GM21447 (cell line): ENCODE data around the gene CC2D1A.

ENCODE experiments used
- ATAC-seq: cut with Tn5 transposase; IDR thresholded peaks from one replicate; pipeline ENCODE4 v1.9.1; 2021; ENCODE audit not compliant: unreplicated experiment

The CC2D1A gene

DNA sequence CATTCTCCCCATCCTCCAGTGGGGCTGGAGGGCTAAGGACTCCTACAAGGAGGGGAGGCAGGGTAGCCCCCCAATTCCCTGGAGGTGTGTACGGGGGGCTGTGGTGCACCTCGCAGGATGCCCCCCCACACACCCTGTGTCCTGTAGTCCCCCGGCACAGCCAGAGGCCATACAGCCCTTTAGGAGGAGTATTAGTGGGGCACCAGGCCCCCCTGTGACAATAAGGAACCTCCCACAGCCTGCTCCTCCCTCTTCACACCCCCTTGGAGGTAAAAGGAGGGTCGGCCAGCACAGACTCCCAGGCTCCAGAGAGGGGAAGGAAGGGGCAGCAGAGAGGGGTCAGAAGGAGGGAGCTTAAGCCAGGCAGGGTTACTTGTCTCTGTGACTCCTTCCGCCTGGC lies 29.2 kb upstream of the CC2D1A start, which contains the start of gene NANOS3:
NANOS3 (plus strand) TSS at position 301 of the 400 bp plus-strand sequence. CDS start 115 bp downstream, outside the sequence.
- no peak for ATAC-seq

DNA sequence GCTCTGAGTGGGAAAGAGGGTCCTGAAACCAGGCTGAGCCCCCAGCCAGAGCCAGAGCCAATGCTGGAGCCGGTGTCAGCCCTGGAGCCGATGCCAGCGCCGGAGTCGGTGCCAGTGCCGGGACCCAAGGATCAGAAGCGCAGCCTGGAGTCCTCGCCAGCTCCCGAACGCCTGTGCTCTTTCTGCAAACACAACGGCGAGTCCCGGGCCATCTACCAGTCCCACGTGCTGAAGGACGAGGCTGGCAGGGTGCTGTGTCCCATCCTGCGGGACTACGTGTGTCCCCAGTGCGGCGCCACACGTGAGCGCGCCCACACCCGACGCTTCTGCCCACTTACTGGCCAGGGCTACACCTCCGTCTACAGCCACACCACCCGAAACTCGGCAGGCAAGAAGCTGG lies 28.7 kb upstream of the CC2D1A start:
- ATAC-seq: no peak

DNA sequence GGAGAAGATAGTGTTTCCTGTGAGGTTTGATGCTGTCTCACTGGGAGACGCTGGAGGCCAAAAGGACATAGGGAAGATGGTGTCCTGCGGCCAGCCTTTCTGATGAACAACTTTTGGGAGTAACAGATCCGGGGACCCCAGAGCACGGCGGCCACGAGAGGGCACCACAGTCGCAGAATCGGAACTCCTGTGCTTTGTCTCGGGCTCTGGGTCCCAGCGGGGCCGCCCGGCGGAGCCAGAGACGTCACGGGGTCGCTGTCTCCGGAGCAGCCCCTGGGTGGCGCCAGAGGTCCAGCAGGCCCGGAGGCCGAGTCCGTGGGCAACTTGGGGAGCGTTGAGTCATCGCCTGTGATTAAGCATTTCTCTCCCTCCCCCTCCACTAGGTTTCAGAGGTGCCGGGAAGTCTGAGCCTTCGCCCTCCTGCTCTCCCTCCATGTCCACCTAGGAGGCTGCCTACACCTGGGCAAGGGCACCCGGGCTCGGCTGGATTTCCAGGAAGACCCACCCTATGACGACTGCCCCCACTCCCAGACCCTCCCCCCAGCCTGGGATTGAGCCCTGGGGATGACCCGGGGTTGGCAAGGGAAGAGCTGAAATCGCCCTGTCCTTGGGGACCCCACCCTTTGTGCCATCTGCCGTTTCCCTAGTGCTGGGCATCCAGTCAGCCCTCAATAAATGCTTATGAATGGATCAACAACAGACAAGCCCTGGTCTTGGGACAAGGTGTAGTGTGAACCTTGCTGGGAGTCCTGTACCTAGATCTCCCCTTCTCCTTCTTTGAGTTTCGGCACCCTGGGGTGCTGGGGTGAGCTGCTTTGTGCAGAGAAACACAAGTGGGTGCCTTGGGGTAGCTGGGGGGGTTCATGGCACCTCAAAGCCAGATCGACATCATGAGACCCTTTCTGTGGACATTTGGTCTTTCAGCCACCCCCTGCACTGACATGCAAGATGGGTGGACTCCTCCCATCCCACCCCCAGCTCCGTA lies 25.6 kb upstream of the CC2D1A start:
- ATAC-seq: no peak

DNA sequence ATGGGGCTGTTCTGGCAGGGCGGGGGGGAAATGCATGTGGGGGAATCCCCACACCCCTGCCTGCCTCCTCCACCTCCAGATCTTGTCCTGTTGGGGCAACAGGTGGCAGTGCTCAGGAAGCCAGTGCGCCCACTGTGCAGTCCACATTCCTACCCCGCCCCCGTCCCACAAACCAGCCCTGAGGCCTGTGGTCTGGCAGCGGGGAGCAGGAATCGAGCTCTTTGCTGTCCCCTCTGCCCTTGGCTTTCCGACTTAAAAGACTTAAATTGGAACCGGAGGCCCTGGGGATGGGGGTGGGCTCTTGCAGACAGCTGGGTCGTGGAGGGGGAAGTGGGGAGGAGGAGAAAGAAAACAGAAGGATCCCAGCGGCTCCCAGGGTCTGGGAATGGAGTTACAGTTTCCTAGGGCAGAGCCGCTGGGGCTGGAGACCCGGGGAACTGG lies 24.7 kb upstream of the CC2D1A start:
- no peak for ATAC-seq

DNA sequence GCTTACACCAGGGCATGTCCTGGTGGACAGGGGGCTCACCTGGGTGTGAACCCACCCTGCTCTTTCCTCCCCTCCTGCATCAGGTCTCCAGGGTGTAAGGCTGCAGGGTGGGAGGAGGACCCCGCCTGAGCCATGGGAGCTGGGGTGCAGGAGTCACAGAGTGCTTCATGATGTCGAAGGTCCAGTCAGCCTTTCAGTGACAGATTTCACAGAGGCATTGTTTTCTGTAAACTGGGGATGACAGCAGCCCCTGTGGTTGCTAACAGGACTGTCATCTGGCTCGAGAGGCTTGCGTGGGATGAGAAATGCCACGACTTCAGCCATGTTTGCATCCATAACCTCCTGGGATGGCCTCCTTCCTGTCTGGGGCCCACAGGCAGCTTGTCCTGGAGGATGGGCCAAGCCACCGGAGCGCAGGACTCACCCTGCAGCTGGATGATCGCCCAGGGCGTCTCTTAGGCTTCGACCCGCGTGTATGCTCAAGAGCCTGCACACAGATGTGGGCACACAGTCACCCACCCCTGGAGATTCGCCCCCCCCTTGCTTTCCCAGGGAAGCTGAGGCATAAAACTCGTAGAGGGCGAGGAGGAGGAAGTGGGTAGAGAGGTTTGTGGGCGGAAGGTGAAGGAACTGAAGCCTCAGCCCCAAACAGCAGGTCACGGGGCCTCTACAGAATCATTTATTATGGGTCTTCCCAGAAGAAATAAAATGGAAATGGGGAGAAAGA lies 24.1 kb upstream of the CC2D1A start:
- no peak for ATAC-seq

DNA sequence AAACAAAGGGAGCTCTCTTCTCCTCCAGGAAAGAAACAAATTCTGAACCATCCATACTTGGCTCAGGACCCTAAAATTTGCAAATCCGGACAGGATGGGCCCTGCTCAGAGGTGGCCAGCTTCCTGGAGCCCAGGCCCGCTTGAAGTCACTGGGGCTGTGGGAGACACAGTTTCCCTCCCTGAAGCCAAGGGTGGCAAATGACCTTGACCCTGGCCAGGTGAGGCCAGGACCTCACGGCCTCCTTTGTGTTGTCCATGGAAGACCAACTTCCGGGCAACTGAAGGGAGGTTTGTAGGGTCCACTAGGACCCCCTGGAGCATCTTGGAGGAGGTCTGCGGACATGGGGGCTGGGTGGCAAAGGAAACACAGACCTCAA lies 23.6 kb upstream of the CC2D1A start:
- ATAC-seq: no peak

DNA sequence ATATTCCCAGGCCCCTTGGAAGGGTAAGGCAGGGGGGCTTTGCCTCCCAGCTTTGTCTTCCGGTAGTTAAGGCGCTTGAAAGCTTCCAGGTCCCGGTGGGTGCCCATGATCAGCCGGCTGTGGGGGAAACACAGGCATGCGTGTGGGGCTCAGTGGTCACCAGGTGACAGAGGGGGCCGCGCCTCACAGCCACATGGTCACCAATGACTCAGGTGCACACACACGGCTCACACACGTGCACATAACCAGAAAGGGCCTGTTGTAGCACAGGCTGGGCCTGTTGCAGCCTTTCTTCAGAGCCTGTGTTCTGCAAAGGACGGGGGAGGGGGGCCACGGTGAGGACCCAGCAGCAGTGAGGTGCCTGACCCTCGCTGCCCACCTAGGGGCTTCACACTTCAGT lies 23.2 kb upstream of the CC2D1A start:
- no peak for ATAC-seq

DNA sequence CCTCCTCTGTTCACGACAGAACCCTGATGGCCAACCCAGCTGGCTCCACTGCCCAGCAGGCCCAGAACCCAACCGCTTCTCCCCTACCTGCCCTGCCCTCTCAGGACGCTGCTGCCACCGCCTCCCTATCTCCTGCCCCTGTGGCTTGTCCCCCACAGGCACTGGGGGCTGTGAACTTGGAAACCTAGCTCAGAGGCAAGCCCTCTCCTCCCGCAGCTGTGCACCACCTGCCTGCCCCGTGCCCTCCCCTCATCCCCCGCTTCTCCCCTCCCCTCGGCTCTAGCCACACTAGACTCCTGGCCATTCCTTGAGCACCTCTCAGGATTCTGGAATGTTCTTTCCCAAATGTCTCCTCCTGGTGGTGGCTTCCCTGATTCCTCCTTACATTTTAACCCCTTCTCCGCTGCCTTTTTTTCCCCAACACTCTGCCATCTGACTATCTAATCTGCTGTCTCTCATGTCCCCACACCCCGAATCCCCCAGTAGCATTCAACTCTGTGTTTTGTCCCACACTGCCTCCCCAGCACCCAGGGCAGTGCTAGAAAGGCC lies 22.4 kb upstream of the CC2D1A start:
- no peak for ATAC-seq

DNA sequence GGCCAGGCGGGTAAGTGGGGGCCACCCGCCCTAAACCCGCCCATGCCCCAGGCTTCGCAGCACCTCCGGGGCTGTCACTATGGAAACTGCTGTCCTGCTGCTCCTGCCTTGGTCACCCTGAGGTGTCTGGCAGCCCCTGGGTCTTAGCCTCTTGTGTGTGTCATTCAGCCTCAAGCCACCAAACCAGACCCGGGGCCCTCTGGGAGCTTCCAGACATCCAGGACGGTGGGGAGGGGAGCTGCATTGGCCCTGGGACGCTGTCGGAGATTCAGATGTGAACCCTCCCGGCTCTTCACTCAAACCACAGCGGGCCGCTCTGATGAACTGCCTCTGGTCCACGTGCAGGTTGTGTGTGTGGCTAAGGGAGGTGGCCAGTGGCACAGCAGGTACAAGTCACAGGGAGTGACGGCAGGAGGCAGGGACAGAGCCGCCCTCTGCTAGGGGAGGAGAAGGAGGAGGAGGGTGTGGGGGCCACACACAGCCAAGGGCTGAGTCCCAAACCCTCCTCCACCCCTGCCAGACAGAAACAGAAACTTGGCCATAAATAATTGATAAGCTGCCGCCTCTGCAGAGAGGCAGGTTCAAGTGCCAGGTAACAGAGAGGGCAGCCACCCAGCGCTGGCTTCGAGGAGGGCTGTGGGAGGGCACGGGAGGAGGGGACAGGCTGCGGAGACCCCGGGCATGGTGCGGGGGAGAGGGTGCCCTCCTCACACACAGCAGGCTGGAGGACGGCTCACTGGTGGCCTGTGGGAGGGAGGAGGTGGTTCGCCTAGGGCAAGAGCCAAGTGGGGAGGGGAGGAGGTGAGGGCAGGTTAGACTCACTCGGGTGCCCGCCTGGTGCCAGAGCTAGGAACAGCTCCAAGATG lies 21.0 kb upstream of the CC2D1A start:
- no peak for ATAC-seq

DNA sequence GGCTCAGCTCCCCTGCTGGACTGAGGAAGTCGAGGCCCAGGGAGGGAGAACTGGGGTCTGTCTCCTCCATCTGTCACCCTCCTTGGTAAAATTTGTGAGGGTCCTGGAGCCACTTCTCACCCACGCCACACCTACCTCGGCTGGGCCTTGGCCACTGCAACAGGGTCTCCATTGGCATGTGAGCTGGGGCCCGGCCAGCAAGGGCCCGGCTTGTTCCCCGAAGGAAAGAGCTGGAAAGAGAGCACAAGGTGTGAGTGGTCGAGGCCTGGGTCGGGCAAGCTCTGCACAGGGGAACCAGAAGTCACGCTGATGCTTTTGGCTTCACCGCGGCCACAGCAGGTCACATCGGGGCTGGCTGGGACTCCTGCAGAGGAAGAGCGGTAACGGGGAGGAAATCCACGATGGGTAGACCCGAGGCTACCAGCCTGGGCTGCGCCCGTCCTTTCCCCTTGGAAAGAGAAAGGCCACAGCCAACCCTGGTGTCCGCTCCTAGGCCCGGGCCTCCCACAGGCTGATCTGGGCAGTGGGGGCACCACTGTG lies 20.1 kb upstream of the CC2D1A start:
- ATAC-seq: no peak

DNA sequence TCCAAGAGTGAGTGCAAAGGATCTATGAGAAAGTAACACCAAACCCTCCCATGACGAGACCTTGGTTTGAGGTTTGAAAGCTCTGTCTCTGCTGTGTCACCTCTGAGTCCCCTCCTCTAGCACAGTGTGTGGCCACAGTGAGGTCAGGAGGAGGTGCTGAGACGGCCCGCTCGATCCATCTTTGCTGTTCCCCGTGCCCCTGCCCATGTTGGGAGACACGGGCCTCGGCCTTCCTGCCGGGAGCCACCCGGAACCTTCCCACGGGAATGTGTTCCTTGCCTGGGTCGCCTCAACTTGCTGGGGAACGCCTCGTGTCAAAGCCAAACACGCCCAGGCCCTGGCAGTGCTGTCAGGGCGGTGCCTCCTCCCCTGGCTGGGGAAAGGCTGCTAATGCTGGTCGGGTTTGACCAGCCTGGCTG lies 19.0 kb upstream of the CC2D1A start:
- no peak for ATAC-seq

DNA sequence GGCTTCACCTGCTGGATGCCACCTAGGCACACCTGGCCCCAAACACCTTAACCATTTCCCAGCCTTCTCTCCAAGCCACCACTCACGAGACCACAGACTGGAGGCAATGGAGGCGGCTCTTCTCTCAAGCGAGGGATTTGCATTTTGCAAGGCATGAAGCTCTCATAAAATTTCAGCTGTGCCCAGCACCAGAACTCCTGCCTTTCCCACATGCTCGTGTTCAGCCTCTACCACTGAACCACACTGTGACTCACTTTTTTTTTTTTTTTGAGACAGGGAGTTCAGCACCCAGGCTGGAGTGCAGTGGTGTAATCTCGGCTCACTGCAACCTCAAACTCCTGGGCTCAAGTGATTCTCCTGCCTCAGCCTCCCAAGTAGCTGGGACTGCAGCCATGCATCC lies 18.5 kb upstream of the CC2D1A start:
- ATAC-seq: no peak

DNA sequence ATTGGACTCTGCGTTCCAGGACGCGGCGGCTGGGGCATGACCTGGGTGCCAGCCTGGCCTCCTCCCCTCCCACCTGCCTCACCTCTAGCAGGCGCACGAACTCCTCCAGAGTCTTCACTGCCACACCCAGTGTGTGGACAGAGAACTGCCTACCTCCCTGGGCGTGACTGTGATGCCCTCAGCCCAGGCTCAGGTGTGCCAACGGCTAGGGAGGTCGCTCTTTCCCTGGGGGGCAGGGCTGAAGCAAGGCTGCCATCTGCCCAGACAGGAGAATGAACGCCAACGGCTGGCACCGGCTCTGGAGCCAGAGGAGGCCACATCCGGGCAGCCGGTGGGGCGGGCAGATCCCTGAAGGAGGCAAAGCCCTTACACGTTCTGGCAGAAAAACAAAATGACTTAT lies 17.7 kb upstream of the CC2D1A start:
- ATAC-seq: no peak

DNA sequence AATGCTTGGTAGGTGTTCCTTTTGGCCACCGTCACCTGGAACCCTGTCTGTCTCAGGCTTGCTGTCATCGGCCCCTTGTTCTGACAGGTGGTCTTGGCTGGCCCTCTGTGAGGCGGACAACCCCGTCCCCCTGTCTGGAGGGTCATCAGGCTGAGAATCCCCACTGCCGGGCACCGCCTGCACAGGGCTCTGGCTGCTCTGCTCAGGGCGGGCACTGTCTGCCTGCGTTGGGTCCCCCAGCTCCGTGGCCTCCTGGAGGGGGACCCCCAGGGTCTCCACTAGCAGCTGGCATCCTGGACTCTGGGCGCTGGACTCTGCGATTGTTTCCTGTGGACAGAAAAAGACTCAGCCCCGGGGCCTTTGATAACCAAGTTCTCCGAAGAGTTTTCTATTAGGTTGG lies 15.9 kb upstream of the CC2D1A start:
- no peak for ATAC-seq

DNA sequence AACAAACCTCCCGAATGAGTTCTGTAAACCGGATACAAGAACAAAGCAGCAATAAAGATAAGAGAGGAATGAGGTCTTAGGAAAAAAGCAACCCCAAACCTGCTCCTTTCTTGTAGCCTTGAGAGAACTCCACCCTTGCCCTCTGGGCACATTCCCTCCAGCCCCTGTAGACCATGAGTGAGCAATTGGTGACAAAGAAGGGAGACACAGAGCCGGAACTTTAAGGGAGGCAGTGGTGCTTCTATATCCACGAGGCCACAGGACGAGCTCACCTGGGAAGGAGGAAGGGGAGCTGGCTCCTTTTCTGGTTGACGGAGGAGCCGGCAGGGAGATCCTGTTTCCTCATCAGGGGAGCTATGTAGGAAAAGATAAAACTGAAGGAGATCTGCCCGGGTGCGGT lies 13.1 kb upstream of the CC2D1A start:
- ATAC-seq: no peak

DNA sequence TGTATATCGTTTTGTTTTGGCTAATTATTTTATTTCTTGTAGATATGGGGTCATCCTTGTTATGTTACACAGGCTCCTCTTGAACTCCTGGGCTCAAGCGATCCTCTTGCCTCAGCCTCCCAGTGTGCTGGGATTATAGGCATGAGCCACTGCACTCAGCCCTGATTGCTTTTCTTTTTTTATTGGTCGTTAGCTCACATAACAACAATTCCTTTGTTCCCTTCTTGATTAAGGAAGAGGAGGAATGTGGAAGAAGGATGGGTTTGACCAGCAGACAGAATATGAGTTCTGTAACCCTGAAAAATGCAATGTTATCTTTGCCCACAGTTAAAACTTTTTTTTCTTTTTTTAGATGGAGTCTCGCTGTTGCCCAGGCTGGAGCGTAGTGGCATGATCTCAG lies 11.4 kb upstream of the CC2D1A start:
- ATAC-seq: no peak

DNA sequence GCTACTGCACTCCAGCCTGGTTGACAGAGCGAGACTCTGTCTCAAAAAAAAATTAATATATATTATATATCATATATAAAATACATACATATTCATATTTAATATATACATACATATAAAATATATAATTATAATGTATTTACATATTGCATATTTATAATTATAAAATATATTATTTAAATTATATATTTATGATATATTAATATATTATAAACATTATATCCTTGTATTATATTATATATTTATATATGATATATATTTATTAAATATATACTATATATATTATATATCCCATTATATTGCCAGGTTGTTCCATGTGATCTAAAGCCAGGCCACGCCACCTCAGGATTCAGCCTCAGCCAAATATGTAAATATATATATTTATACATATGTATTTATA lies 9.8 kb upstream of the CC2D1A start:
- no peak for ATAC-seq

DNA sequence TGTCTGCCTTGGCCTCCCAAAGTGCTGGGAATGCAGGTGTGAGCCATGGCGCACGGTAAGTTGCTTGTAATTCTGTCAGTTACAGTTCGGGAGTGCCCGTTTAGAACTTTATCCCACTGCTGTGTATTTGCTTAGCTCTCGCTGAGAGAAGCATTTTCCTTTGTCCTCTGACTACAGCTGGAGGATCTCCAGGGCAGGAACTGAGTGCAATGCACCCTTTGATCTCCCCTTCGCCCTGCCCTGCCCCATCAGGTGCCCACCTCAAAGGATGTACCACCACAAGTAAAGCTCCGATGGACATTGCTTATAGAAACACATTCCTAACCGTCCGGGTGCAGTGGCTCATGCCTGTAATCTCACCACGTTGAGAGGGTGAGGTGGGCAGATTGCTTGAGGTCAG lies 6.6 kb upstream of the CC2D1A start:
- no peak for ATAC-seq

DNA sequence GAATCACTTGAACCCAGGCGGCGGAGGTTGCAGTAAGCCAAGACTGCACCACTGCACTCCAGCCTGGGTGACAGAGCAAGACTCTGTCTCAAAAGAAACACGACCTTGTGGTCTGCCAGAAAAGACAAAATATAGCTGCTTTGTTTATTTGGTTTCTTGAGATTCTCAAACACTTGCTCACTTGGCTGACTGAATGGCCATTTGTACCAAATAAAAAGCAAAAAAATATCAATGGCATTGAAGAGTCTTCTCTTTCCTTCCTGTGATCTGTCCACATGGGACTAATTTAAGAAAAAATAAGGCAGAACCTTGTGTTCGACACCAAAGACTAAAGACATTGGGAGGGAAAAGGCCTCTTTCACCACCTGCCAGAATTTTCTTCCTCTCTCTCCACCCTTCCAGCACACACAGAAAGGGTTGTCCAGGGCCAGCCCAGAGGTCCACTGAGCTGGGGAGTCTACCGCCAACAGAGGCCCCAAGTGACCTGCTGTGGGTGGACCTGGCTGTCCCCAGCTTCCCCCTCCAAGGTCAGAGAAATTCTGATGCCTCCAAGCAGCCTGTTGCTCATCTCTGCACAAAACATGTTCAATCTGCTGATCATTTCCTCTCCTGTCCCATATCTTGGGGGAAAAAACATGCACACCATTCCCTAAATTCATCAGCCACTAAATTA lies 6.0 kb upstream of the CC2D1A start:
- ATAC-seq: no peak

DNA sequence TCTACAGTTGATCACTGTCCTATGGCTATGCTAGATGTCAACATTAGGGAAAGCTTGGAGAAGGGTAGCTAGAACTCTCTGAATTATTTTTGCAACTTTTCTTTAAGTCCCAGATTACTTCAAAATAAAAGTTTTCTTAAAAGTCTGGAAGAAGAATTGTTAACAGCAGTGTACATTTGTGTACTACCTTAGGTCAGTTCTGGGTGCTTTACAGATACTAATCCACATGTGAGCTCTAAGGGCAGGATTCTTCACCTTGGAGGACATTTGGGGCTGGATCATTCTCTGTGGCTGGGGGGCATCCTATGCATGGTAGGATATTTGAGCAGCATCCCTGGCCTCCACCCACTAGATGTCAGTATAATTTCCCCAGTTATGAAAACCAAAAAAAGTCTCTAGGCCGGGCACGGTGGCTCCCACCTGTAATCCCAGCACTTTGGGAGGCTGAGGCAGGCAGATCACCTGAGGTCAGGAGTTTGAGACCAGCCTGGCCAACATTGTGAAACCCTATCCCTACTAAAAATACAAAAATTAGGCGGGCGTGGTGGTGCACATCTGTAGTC lies 2.9 kb upstream of the CC2D1A start:
- no peak for ATAC-seq
